ENCODE results near the gene RNF112. TPM values are rescaled to one million over a fixed set of nuclear protein-coding genes. Genes with fewer than 3 reads are reported as not detected.

Gene RNF112
- total RNA-seq, 1 experiment from 2014 or later, result 0.81 TPM

DNA sequence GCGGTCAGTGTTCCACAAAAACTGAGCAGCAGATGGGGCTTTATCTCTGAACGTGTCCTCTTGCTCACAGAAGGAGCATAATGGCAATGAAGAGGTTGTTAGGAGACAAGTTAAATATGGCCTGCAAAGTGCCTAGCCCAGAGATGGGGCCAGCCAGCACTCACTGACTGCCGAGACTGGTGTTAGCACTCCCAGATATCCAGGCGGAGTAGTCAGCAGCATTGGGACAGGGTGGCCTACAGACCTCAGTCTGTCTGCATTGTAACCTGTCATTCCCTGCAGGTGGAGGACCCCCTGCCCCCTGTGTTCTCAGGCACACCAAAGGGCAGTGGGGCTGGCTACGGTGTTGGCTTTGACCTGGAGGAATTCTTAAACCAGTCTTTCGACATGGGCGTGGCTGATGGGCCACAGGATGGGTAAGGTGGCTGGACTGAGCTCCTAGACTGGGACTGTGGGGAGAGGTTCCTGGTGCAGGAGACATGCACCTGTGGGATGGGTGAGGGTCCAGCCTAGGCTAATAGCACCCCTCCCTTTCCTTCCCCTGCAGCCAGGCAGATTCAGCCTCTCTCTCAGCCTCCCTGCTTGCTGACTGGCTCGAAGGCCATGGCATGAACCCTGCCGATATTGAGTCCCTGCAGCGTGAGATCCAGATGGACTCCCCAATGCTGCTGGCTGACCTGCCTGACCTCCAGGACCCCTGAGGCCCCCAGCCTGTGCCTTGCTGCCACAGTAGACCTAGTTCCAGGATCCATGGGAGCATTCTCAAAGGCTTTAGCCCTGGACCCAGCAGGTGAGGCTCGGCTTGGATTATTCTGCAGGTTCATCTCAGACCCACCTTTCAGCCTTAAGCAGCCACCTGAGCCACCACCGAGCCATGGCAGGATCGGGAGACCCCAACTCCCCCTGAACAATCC, 28.2 kb upstream of the RNF112 start:
- H3K14ac ChIP-seq (ENCODE audit: insufficient read depth, low read length), result no peak overlapping the region
- H3K4ac ChIP-seq (ENCODE audit: low read depth, low read length), result no peak overlapping the region
- TF ChIP-seq, protein P1, sequence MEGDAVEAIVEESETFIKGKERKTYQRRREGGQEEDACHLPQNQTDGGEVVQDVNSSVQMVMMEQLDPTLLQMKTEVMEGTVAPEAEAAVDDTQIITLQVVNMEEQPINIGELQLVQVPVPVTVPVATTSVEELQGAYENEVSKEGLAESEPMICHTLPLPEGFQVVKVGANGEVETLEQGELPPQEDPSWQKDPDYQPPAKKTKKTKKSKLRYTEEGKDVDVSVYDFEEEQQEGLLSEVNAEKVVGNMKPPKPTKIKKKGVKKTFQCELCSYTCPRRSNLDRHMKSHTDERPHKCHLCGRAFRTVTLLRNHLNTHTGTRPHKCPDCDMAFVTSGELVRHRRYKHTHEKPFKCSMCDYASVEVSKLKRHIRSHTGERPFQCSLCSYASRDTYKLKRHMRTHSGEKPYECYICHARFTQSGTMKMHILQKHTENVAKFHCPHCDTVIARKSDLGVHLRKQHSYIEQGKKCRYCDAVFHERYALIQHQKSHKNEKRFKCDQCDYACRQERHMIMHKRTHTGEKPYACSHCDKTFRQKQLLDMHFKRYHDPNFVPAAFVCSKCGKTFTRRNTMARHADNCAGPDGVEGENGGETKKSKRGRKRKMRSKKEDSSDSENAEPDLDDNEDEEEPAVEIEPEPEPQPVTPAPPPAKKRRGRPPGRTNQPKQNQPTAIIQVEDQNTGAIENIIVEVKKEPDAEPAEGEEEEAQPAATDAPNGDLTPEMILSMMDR (conservative IDR thresholded peaks at IDR 0.05), result no peak
- H3K23ac ChIP-seq (ENCODE audit: insufficient read length, low read depth, low read length), result no peak overlapping the region
- no peak overlapping the region for H2AK5ac ChIP-seq (ENCODE audit: insufficient read length, low read length)
- no peak overlapping the region for H2BK12ac ChIP-seq (ENCODE audit: insufficient read length, low read depth, low read length)
- no peaks in the 10 kb centered on the region for H3K27me3 Mint-ChIP-seq (ENCODE audit: low read depth)
- H3K4me3 Mint-ChIP-seq, result no peak overlapping the region
- H3K9ac ChIP-seq (ENCODE audit: extremely low read depth, insufficient read length, low read length), result no peak overlapping the region
- no peak for DNase-seq
- H3K27ac ChIP-seq (ENCODE audit: insufficient read length, low read depth, low read length), result no peak overlapping the region
- no peak overlapping the region for H2BK5ac ChIP-seq (ENCODE audit: insufficient read length, low read length)
- H2BK15ac ChIP-seq (ENCODE audit: low read depth, low read length), result no peak overlapping the region
- H3K4me1 Mint-ChIP-seq, result peaks cover 30 to 47% of the 10 kb centered on the region in 2 experiments
- H4K5ac ChIP-seq (ENCODE audit: insufficient read length, low read depth, low read length), result no peak overlapping the region
- H3T11ph ChIP-seq (ENCODE audit: low read length), result no peak overlapping the region
- H3K79me2 ChIP-seq (ENCODE audit: insufficient read depth, low read length), result peaks cover 4% of the 10 kb centered on the region; the same call in 1 of the 2 replicates
- H3K23me2 ChIP-seq (ENCODE audit: insufficient read length, low read depth, low read length, poor library complexity, severe bottlenecking), result peaks cover 7% of the 10 kb centered on the region
- no peak overlapping the region for H2AFZ ChIP-seq (ENCODE audit: low read length)
- H3K18ac ChIP-seq (ENCODE audit: insufficient read length, low read depth, low read length), result no peak overlapping the region
- H3K27ac Mint-ChIP-seq, result no peak overlapping the region; a peak in 2 of 7 replicates
- no peak overlapping the region for H2BK120ac ChIP-seq (ENCODE audit: low read depth, low read length, poor library complexity, severe bottlenecking)
- H3K9me3 Mint-ChIP-seq, result no peaks in the 10 kb centered on the region
- peaks cover under 1% of the 10 kb centered on the region; the same call in 1 of the 2 replicates for H3K4me1 ChIP-seq (ENCODE audit: insufficient read depth, low read length)
- no CpG with 5 or more reads among the region's 13 CpGs for WGBS (ENCODE audit: extremely low coverage, insufficient read length, low lambda C conversion rate)
- H4K20me1 ChIP-seq (ENCODE audit: control insufficient read depth, insufficient read depth, insufficient read length), result no peaks in the 10 kb centered on the region
- H3K9me3 ChIP-seq (ENCODE audit: control insufficient read depth, low read depth, low read length), result no peaks in the 10 kb centered on the region
- no peak overlapping the region for H3K4me2 ChIP-seq (ENCODE audit: insufficient read depth, insufficient read length, low read length)
- peaks cover 37 to 63% (median 62%) of the 10 kb centered on the region in 3 experiments for H3K36me3 Mint-ChIP-seq (ENCODE audit: insufficient read depth in 1 of 3, low read depth in 3 of 3)
- H3K79me1 ChIP-seq (ENCODE audit: insufficient read depth, low read depth, low read length, poor library complexity, severe bottlenecking), result peaks cover 6% of the 10 kb centered on the region
- no peak overlapping the region for H2BK20ac ChIP-seq (ENCODE audit: low read depth, low read length, poor library complexity, severe bottlenecking)
- no peaks in the 10 kb centered on the region for H3K27me3 ChIP-seq (ENCODE audit: insufficient read depth, low read length)
- H4K8ac ChIP-seq (replicated peaks; ENCODE audit: insufficient read length, low read depth, low read length), result no peak overlapping the region
- no peak overlapping the region for H4K91ac ChIP-seq (ENCODE audit: insufficient read length, low read depth, low read length)
- H3K56ac ChIP-seq (ENCODE audit: insufficient read length, low read depth, low read length), result no peak overlapping the region

Measured in H9 (cell line).